ENCODE data around the gene TTLL12. TPM values are rescaled to one million over a fixed set of nuclear protein-coding genes. Genes with fewer than 3 reads are reported as not detected.

Gene TTLL12
- total and polyA plus RNA-seq, 2 of the 8 experiments (the other 6 are each of a cell fraction or from before 2014, with no cell fraction given) = 101 to 124 TPM

DNA sequence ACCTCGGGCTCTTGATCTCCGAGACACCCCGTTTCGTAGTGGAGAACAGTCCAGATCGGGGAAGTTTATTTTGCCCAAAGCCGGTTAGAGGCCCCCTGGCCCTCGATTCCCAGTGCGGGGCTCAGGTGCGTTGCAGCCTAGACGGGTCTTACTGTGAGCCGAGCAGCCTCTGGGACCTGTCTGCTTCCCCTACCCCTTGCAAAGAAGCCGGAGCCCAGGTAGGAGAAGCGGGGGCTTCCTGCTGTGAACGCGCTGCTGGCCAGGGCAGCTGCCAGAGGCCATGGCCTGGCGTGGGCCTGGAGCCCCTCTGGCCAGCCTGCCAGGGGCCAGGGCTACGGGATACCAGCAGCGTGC is 35.0 kb downstream of the TTLL12 start (continued):
- TF ChIP-seq, protein P1, sequence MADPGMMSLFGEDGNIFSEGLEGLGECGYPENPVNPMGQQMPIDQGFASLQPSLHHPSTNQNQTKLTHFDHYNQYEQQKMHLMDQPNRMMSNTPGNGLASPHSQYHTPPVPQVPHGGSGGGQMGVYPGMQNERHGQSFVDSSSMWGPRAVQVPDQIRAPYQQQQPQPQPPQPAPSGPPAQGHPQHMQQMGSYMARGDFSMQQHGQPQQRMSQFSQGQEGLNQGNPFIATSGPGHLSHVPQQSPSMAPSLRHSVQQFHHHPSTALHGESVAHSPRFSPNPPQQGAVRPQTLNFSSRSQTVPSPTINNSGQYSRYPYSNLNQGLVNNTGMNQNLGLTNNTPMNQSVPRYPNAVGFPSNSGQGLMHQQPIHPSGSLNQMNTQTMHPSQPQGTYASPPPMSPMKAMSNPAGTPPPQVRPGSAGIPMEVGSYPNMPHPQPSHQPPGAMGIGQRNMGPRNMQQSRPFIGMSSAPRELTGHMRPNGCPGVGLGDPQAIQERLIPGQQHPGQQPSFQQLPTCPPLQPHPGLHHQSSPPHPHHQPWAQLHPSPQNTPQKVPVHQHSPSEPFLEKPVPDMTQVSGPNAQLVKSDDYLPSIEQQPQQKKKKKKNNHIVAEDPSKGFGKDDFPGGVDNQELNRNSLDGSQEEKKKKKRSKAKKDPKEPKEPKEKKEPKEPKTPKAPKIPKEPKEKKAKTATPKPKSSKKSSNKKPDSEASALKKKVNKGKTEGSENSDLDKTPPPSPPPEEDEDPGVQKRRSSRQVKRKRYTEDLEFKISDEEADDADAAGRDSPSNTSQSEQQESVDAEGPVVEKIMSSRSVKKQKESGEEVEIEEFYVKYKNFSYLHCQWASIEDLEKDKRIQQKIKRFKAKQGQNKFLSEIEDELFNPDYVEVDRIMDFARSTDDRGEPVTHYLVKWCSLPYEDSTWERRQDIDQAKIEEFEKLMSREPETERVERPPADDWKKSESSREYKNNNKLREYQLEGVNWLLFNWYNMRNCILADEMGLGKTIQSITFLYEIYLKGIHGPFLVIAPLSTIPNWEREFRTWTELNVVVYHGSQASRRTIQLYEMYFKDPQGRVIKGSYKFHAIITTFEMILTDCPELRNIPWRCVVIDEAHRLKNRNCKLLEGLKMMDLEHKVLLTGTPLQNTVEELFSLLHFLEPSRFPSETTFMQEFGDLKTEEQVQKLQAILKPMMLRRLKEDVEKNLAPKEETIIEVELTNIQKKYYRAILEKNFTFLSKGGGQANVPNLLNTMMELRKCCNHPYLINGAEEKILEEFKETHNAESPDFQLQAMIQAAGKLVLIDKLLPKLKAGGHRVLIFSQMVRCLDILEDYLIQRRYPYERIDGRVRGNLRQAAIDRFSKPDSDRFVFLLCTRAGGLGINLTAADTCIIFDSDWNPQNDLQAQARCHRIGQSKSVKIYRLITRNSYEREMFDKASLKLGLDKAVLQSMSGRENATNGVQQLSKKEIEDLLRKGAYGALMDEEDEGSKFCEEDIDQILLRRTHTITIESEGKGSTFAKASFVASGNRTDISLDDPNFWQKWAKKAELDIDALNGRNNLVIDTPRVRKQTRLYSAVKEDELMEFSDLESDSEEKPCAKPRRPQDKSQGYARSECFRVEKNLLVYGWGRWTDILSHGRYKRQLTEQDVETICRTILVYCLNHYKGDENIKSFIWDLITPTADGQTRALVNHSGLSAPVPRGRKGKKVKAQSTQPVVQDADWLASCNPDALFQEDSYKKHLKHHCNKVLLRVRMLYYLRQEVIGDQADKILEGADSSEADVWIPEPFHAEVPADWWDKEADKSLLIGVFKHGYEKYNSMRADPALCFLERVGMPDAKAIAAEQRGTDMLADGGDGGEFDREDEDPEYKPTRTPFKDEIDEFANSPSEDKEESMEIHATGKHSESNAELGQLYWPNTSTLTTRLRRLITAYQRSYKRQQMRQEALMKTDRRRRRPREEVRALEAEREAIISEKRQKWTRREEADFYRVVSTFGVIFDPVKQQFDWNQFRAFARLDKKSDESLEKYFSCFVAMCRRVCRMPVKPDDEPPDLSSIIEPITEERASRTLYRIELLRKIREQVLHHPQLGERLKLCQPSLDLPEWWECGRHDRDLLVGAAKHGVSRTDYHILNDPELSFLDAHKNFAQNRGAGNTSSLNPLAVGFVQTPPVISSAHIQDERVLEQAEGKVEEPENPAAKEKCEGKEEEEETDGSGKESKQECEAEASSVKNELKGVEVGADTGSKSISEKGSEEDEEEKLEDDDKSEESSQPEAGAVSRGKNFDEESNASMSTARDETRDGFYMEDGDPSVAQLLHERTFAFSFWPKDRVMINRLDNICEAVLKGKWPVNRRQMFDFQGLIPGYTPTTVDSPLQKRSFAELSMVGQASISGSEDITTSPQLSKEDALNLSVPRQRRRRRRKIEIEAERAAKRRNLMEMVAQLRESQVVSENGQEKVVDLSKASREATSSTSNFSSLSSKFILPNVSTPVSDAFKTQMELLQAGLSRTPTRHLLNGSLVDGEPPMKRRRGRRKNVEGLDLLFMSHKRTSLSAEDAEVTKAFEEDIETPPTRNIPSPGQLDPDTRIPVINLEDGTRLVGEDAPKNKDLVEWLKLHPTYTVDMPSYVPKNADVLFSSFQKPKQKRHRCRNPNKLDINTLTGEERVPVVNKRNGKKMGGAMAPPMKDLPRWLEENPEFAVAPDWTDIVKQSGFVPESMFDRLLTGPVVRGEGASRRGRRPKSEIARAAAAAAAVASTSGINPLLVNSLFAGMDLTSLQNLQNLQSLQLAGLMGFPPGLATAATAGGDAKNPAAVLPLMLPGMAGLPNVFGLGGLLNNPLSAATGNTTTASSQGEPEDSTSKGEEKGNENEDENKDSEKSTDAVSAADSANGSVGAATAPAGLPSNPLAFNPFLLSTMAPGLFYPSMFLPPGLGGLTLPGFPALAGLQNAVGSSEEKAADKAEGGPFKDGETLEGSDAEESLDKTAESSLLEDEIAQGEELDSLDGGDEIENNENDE (IDR thresholded peaks at IDR 0.05; ENCODE audit: insufficient replicate concordance, low read length) = no peak
- TF ChIP-seq KDM4A (IDR thresholded peaks at IDR 0.05; ENCODE audit: low read depth, low read length, severe bottlenecking) = peak; percentile 34
- TF ChIP-seq, protein P2, sequence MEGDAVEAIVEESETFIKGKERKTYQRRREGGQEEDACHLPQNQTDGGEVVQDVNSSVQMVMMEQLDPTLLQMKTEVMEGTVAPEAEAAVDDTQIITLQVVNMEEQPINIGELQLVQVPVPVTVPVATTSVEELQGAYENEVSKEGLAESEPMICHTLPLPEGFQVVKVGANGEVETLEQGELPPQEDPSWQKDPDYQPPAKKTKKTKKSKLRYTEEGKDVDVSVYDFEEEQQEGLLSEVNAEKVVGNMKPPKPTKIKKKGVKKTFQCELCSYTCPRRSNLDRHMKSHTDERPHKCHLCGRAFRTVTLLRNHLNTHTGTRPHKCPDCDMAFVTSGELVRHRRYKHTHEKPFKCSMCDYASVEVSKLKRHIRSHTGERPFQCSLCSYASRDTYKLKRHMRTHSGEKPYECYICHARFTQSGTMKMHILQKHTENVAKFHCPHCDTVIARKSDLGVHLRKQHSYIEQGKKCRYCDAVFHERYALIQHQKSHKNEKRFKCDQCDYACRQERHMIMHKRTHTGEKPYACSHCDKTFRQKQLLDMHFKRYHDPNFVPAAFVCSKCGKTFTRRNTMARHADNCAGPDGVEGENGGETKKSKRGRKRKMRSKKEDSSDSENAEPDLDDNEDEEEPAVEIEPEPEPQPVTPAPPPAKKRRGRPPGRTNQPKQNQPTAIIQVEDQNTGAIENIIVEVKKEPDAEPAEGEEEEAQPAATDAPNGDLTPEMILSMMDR (IDR thresholded peaks at IDR 0.05; ENCODE audit: control extremely low read depth in 1 of 3, insufficient read depth in 1 of 3, low read depth in 1 of 3, low read length in 3 of 3) = no peak
- TF ChIP-seq, protein P3, sequence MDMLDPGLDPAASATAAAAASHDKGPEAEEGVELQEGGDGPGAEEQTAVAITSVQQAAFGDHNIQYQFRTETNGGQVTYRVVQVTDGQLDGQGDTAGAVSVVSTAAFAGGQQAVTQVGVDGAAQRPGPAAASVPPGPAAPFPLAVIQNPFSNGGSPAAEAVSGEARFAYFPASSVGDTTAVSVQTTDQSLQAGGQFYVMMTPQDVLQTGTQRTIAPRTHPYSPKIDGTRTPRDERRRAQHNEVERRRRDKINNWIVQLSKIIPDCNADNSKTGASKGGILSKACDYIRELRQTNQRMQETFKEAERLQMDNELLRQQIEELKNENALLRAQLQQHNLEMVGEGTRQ (IDR thresholded peaks at IDR 0.05; ENCODE audit: low read length) = no peak
